ENCODE results near the gene PNKD.

Gene PNKD

DNA sequence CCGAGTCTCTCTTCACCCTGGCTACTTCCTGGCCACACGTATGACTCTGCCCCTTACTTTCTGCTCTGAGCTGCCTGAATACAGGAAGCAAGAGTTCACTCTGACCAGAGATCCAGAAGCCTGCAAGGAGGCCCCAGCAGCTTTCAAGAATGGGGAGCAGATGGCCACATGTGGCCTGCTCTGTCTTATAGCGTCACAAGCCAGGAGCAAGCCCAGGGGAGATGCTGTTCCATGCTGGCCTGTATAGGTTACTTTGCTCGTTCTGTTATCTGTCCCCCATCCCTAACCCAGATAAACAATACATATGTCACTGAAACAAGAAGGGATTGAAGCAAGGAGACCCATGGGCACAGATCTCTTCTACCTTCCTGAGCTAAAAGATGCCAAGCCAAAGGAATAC is 4.3 kb downstream of the PNKD start:
- H4K20me1 ChIP-seq (ENCODE audit: low read depth, low read length) = no peaks in the 10 kb centered on the region
- TF ChIP-seq, protein P1, sequence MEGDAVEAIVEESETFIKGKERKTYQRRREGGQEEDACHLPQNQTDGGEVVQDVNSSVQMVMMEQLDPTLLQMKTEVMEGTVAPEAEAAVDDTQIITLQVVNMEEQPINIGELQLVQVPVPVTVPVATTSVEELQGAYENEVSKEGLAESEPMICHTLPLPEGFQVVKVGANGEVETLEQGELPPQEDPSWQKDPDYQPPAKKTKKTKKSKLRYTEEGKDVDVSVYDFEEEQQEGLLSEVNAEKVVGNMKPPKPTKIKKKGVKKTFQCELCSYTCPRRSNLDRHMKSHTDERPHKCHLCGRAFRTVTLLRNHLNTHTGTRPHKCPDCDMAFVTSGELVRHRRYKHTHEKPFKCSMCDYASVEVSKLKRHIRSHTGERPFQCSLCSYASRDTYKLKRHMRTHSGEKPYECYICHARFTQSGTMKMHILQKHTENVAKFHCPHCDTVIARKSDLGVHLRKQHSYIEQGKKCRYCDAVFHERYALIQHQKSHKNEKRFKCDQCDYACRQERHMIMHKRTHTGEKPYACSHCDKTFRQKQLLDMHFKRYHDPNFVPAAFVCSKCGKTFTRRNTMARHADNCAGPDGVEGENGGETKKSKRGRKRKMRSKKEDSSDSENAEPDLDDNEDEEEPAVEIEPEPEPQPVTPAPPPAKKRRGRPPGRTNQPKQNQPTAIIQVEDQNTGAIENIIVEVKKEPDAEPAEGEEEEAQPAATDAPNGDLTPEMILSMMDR (IDR thresholded peaks at IDR 0.05; ENCODE audit: insufficient read depth, low read length, poor library complexity, severe bottlenecking) = no peak
- TF ChIP-seq EZH2phosphoT487 (conservative IDR thresholded peaks at IDR 0.05; ENCODE audit: low read length) = no peak
- H3K4me3 ChIP-seq (ENCODE audit: insufficient read depth, low read length, poor library complexity, severe bottlenecking) = no peak overlapping the region
- no peak overlapping the region for H2AFZ ChIP-seq (ENCODE audit: low read depth, low read length, severe bottlenecking)
- H3K27ac ChIP-seq (ENCODE audit: low read depth, low read length) = no peak overlapping the region
- peaks cover under 1% of the 10 kb centered on the region; the same call in 1 of the 2 replicates for H3K79me2 ChIP-seq (ENCODE audit: insufficient read depth, low read length)
- H3K9me2 ChIP-seq (replicated peaks; ENCODE audit: insufficient read depth, low read length) = no peaks in the 10 kb centered on the region
- no peaks in the 10 kb centered on the region for H3K27me3 ChIP-seq (ENCODE audit: low read length)
- H3F3A ChIP-seq (ENCODE audit: insufficient read depth) = no peaks in the 10 kb centered on the region
- H3K9me3 ChIP-seq (ENCODE audit: insufficient read depth, low read length) = no peaks in the 10 kb centered on the region
- no peak overlapping the region for H3K4me2 ChIP-seq (ENCODE audit: low read depth, low read length, poor library complexity, severe bottlenecking)
- no peak overlapping the region for H3K9ac ChIP-seq (ENCODE audit: low read length)
- no peaks in the 10 kb centered on the region for H3K36me3 ChIP-seq (ENCODE audit: low read length)

- no peak overlapping the region for H3K4me3 ChIP-seq (ENCODE audit: insufficient read depth, low read length, poor library complexity, severe bottlenecking)
- H3K27me3 ChIP-seq (ENCODE audit: low read length) = no peaks in the 10 kb centered on the region
- H3K9ac ChIP-seq (ENCODE audit: low read length) = no peak overlapping the region
- no peak for TF ChIP-seq EZH2phosphoT487 (conservative IDR thresholded peaks at IDR 0.05; ENCODE audit: low read length)
- TF ChIP-seq, protein P1 (IDR thresholded peaks at IDR 0.05; ENCODE audit: insufficient read depth, low read length, poor library complexity, severe bottlenecking) = no peak
- no peak overlapping the region for H3K4me2 ChIP-seq (ENCODE audit: low read depth, low read length, poor library complexity, severe bottlenecking)
- H3F3A ChIP-seq (ENCODE audit: insufficient read depth) = no peaks in the 10 kb centered on the region
- H2AFZ ChIP-seq (ENCODE audit: low read depth, low read length, severe bottlenecking) = no peak overlapping the region
- H4K20me1 ChIP-seq (ENCODE audit: low read depth, low read length) = no peaks in the 10 kb centered on the region
- H3K9me3 ChIP-seq (ENCODE audit: insufficient read depth, low read length) = no peaks in the 10 kb centered on the region
- H3K27ac ChIP-seq (ENCODE audit: low read depth, low read length) = no peak overlapping the region
- no peaks in the 10 kb centered on the region for H3K79me2 ChIP-seq (ENCODE audit: insufficient read depth, low read length)
- no peaks in the 10 kb centered on the region for H3K36me3 ChIP-seq (ENCODE audit: low read length)
- H3K9me2 ChIP-seq (replicated peaks; ENCODE audit: insufficient read depth, low read length) = no peaks in the 10 kb centered on the region
Observed at GRCh38 chr2:218275371-218276072, 5.2 kb downstream of the PNKD start.

GRCh38 chr2:218276986-218277755 is 6.9 kb downstream of the PNKD start:
- Histone ChIP-seq H4K20me1 (ENCODE audit: low read depth, low read length) (no peaks in the 10 kb centered on the region), H3K9ac (ENCODE audit: low read length) (no peak overlapping the region), H2AFZ (ENCODE audit: low read depth, low read length, severe bottlenecking) (no peak overlapping the region), H3F3A (ENCODE audit: insufficient read depth) (no peaks in the 10 kb centered on the region), H3K4me3 (ENCODE audit: insufficient read depth, low read length, poor library complexity, severe bottlenecking) (no peak overlapping the region), H3K27me3 (ENCODE audit: low read length) (no peaks in the 10 kb centered on the region), H3K9me3 (ENCODE audit: insufficient read depth, low read length) (no peaks in the 10 kb centered on the region), H3K9me2 (replicated peaks; ENCODE audit: insufficient read depth, low read length) (no peaks in the 10 kb centered on the region), H3K27ac (ENCODE audit: low read depth, low read length) (no peak overlapping the region), H3K4me2 (ENCODE audit: low read depth, low read length, poor library complexity, severe bottlenecking) (no peak overlapping the region), H3K79me2 (ENCODE audit: insufficient read depth, low read length) (no peaks in the 10 kb centered on the region), H3K36me3 (ENCODE audit: low read length) (no peaks in the 10 kb centered on the region)
- TF ChIP-seq, protein P1 (IDR thresholded peaks at IDR 0.05; ENCODE audit: insufficient read depth, low read length, poor library complexity, severe bottlenecking) = no peak
- no peak for TF ChIP-seq EZH2phosphoT487 (conservative IDR thresholded peaks at IDR 0.05; ENCODE audit: low read length)

Data from SU-DHL-6 (cell line).